ENCODE measurements around the gene HSPB9. TPM values are rescaled to one million over a fixed set of nuclear protein-coding genes. Genes with fewer than 3 reads are reported as not detected.

The HSPB9 gene
- total RNA-seq, 1 donor from 2014 or later: not detected

DNA sequence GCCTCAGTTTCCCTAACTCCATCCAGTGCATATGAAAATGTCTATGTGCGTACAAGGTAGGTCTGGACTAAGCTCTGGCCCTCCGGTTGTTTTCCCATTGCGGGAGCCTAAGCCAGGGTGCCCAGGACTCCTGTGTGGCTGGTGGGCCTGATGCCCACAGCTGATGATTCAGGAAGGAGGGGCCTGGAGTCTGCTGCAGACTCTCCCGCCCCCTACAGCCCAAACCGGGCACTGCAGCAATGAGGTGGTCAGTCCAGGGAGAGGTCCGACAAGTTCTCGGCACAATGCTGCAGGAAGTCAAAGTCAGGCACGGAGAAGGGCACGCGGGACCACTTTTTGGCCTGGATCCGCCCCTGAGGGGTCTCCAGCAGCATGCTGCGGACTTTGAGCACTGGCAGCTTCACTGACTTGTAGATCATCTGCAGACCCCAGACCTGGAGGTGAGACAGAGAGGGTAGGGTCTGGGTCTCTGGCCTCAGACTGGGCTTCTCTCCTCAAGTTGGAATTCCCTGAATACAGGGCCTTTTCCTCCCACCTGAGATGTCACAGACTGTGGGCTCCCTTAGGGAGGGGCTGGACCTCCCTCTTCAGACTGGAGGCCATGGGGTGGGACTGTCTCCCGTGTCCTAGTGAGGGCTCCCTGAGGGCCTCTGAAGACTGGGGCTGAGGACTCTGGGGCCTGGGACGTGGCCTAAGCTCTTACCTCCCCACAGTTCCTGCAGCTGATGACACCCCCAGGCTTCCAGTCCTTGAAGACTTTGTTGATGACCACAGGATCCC lies 20.9 kb upstream of the HSPB9 start:
- DNase-seq: peak; percentile 35

DNA sequence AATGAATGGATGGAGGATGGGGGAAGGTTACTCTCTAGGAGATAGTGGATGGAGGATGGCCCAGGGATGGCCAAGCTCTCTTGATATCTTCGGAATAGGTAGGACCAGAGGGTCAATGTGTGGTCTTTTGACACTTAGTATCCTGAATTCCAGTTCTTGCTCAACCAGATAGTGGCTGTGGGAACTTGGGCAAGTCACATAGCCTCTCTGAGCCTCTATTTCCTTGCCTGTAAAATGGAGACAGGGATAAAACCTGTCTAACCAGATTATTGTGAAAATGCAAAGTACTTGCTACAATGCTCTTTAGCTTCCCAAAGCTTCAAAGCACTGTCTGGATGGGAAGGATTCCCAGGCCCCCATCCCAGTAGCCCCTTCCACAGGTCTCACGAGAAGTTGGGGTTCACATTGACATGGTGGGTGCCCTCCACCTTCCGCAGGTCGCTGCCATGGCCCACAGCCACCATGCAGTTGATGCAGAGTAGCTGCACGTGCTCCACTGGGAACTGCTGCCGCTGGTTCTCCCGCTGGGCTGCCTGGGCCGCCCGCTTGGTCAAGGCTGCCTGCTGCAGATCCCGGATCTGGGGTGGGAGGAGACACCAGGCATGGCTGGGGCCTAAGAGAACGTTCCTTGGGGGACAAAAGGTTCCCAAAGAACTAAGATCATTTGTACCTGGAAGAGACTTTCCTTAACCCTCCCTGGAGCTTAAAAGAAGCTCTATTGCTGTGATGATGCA lies 19.2 kb upstream of the HSPB9 start:
- no peak for DNase-seq

DNA sequence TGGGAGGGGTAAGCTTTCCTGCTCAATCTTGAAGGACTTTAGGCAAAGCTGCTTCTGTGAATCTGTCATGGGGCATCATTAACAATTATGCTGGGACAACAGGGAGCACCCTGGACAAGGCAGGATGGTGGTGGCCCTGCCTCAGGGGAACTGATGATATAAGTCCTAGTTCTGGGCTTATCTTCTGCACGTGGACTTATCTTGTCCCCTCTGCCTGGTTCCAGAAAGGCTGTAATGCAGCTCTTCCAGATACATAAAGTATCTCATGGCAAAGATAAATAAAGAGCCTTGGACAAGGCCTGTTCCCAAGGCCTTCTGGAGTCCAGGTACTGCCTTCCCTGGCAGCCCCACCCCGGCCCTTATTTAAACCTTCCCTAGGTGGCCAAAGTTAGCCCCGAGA lies 18.3 kb upstream of the HSPB9 start:
- no peak for DNase-seq

- DNase-seq: no peak
These were observed 16.6 kb upstream of the HSPB9 start for GRCh38 chr17:42106009-42106408.

GRCh38 chr17:42107124-42107523 lies 15.5 kb upstream of the HSPB9 start:
- DNase-seq: no peak

- DNase-seq: peak; percentile 68
These were observed 14.7 kb upstream of the HSPB9 start for GRCh38 chr17:42107597-42108576.

GRCh38 chr17:42109086-42109485 lies 13.5 kb upstream of the HSPB9 start:
- DNase-seq: no peak

DNA sequence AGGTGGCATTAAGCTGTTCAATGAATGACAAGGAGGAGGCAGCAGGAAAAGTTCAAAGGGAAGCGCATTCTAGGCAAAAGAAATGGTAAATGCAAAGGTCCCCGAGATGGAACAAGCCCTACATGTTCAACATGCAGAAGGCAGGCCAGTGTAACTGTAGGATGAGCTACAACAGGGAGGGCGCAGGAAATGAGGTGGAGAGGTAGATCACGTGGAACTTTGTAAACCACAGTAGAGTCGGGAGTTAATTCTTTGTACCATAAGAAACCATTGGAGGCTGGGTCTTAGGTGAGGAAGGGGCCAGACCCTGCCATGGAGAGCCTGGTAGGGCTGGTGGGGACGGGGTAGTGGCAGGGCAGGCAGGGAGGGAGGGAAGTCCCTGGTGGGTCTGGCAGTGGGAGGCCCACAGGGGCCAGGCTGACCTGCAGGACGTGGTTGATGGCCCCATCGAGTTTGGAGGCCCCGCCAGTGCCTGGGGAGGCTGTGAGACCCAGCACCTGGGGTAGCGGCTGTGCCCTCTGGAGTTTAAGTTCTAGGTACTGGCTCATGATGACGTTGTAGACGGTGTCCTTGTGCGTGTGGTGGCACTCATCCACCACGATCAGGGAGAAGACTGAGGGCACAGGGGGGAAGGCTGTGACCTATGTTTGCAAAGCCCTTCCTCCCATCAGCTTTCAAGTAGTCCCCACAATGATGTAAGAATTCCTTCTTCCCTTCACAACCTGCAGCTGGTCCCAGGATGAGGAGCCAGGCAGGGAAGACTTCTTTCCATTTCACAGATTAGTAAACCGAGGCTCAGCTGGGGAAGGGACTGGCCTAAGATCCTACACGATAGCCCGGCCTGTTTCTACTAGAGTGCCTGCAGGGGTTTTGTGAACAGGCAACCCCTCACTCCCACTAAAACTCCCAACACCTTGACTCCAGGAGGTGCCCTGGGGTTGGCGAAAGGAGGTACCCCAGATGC lies 12.0 kb upstream of the HSPB9 start:
- no peak for DNase-seq

DNA sequence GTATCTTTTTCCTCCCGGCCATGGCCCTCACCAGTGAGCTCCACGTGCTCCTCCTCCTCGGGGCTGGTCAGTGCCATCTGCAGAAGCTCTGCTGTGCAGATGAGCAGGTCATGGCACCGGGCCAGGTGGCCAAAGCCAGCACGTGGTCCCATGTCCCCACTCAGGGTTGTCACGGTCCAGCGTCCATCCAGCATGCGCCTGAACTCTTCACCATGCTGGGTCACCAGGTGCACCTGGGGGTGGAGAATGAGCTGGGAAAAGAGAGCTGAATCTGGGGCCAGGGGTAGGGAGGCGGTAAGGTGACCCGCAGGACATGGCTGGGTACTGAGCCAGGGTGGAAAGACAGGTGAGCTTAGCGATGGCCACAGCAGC lies 11.4 kb upstream of the HSPB9 start:
- no peak for DNase-seq

DNA sequence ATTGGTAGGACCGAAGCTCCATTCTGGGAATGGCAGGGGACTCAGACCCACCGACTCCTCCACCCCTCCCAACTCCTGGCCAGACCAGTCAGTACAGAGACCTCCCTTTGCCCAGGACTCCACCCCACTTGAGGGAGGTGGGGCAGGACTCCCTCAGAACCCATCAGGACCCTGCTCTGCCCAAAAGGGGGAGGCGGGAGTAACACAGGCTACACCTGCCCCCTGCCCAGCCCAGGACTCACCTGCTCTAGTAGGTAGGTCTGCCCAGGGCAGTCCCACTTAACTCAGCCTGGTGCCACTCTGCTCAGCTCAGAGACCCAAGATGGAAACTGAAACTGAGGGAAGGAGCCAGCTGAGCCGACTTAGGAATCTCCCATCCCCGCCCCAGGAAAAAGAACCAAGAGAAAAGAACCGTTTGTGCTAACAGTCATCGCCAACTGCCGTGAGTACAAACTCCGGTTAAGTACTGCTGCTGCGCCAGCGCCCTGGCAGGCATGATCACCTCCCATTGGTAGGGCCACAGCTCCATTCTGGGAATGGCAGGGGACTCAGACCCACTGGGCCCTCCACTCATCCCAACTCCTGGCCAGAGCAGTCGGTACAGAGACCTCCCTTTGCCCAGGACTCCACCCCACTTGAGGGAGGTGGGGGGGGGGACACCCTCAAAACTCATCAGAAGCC lies 10.6 kb upstream of the HSPB9 start:
- peak; percentile 52 for DNase-seq

DNA sequence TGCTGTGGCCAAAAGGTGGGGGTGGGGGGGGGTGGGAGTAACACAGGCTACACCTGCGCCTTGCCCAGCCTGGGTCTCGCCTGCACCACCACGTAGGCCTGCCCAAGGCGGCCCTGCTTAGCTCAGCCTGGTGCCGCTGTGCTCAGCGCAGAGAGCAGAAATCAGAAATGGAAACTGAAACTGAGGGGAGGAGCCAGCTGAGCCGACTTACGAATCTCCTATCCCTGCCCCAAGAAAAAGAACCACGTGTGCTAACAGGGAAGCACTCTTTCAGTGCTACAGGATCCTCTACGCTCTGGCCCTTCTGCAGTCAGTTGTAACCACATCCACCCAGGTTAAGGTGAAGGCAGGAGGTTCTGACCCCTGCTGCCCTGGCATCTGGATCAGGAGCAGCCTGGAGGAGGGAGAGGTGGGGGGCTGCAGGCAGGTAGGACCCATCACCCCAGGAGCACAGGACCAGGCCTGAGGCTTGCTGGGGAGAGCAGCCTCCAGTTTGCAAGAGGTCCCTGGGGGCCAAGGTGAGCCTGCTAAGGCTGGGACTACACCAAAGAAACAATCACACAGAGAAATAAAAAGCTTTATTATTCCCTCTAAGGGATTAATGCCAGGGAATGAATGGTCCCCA lies 9.9 kb upstream of the HSPB9 start, which contains the start of gene DHX58:
TSS of gene DHX58 (minus strand) at position 163 of the 625 bp plus-strand sequence. CDS start 822 bp downstream, outside the sequence.
- DNase-seq: peak; percentile 72

DNA sequence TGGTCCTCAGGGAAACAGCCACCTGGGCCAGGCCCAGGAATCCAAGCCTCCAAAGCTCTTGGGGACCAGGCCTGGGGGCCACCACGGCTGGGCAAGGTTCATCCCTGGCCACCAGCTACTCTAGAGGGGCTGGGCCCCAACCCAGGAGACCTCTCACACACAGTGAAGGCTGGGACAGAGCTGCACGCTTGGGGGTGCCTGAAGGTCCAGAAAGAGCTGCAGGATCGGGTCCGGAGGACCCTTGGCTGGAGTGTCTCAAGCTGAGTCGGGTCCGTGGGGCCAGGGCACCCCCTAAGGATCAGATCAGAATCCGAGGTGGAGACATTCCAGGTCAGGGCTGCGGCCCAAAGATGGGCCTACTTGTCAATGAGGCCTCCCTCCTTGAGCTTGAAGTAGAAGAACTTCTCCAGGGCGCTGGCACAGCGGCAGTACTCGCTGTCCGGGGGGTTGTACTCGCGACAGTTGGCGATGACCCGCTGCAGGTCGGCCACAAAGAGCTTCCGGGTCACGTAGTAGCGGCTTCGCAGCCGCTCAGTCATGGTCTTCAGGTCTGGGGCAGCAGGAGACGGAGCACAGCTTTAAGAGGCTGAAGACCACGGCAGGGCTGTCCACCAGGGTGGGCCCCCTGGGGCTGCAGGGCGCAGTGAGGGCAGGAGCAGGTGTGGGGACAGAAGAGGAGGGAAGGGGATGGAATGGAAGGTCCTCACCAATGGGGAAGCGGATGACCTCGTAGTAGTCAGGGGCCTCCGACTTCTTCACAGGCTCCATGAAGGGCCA lies 9.1 kb upstream of the HSPB9 start:
- no peak for DNase-seq

DNA sequence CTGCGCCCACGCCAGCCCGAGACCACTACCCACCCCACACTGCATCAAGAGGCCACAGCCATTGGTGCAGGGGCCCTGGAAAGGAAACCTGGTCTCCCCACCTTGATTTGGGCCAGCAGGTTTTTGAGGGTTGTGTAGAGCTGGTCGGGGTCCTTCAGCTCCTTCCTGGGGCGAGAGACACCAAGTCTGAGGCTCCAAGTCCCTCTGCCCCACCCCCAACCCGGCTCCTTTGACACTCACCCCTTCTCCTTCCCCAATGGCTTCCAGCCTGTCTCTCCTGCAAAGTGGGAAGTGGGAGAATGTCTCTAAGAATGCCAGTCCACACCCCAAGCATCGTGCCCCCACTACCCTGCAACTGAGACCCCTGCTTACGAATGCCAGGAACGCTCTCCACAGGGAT lies 8.5 kb upstream of the HSPB9 start:
- DNase-seq: no peak

- peak; percentile 41 for DNase-seq
These were observed 5.8 kb upstream of the HSPB9 start for GRCh38 chr17:42116705-42117396.

- DNase-seq: no peak
These were observed 5.0 kb upstream of the HSPB9 start for GRCh38 chr17:42117397-42118125.

GRCh38 chr17:42118126-42118510 lies 4.5 kb upstream of the HSPB9 start:
- no peak for DNase-seq

DNA sequence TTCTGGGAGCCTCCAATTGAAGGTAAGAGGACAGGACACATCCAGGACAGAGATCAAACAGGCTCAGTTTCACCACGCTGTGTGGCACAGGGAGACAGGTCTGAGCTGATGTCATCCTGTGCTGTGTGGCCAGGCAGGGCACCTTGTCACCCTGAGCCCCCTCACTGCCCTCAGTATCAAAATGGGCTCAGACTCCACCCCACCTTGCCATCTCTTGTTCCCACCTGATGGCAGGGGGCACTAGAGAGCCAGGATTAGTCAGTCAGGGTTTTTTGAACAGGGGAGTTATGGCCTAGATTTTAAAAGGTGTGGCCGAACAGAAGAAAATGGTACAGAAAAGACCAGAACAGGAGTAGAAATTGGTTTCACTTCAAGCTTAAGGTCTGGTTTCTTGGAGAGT lies 4.1 kb upstream of the HSPB9 start:
- DNase-seq: no peak

DNA sequence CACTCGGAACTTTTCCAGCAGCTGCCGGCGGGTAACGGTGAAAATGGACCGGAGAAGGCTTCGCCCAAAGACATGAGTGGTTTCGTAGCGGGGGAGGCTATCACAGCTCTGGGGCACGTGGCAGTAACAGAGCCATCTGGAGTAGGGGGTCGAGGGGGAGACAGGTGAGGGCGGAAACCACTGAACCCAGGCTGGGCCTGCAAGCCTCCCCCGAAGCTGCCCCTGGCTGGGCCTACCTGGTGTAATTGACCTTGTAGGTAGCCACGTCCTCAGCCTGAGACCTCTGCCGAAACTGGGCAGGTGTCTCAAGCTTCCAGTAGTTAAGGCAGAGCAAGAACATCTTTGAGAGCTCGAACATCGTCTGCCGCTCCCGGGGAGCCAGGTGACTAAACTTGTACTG lies 3.3 kb upstream of the HSPB9 start:
- DNase-seq: no peak
